CD4-positive, alpha-beta T cell treated with Interleukin-17A for 4 hours (primary cell): ENCODE results near the gene MASP1.
"Not testable (repeated sequence)": the region's sequence is repeated elsewhere in the genome, so short reads cannot be mapped to it uniquely, and the experiment has no call there.

ENCODE experiments used
- DNase-seq: peaks from one replicate; pipeline ENCODE4 v3.0.0-alpha.2; 2020; ENCODE audit warnings: mixed read lengths

Gene MASP1

DNA sequence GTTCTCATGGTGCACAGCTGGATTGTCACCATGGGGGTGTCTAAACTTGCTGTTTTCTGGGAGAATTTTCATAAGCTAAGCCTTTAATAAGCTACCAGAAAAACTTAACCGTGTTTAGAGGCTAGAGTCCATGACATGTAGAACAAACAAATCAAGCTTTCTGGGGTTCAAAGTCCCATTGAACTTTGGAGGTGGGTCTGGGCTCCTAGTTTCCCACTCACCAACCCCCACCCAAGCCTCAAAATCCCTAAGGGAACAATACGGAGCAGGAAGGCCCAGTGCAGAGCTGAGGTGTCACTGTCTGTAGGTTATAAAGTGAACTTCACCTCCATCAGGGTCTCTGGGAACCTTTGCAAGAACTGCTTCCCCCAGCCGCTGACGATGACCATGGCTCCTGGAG, 68.7 kb downstream of the MASP1 start:
- no peak for DNase-seq

- no peak for DNase-seq
Measured at GRCh38 chr3:187215460-187215859, 76.1 kb downstream of the MASP1 start.

GRCh38 chr3:187213616-187214015, 77.9 kb downstream of the MASP1 start:
- DNase-seq: no peak

DNA sequence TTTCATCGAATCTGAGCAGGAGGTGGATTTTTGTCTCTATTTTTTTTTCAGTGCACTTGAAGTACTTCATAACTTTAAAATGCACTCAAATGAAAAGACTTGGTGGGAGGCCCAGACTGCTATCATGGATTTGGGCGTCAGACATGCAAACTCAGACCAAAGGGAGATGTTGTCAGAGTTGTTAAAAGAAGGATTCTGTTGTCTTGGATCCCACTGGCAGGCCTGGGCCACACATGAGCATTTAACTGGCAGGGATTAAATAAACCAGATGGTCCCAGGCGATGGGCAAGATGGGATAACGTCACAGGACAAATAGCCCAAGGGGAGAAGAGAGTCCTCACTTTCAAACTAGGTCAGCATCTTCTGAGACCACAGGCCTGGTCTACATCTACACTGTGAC, 78.8 kb downstream of the MASP1 start:
- no peak for DNase-seq

GRCh38 chr3:187212196-187212545, 79.4 kb downstream of the MASP1 start:
- DNase-seq: no peak

- DNase-seq: no peak
Measured at GRCh38 chr3:187211532-187212195, 79.9 kb downstream of the MASP1 start.

- DNase-seq: no peak
Measured at GRCh38 chr3:187210545-187211327, 80.8 kb downstream of the MASP1 start.

GRCh38 chr3:187210091-187210490, 81.4 kb downstream of the MASP1 start:
- DNase-seq: no peak

GRCh38 chr3:187209491-187209890, 82.0 kb downstream of the MASP1 start:
- no peak for DNase-seq

- no peak for DNase-seq
Measured at GRCh38 chr3:187208159-187208558, 83.4 kb downstream of the MASP1 start.

GRCh38 chr3:187207624-187208023, 83.9 kb downstream of the MASP1 start:
- DNase-seq: no peak

DNA sequence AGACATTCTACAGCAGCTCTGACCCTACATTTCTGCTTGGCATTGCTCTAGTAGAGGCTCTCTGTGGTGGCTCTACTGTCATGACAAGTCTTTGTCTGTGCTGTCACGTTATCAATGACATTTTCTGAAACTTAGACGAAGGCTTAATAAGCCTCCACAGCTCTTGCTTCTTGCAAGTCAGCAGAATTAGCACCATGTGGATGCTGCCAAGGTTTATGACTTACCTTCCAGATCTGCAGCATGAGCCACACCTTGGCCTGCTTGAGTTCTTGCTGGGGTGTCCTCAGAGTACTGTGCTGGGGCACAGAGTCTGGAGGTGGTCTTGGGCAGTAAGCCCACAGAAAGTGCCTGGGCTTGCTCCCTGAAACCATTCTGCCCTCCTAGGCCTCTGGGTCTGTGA, 84.5 kb downstream of the MASP1 start:
- no peak for DNase-seq

- DNase-seq: no peak
Measured at GRCh38 chr3:187205683-187206082, 85.9 kb downstream of the MASP1 start.

DNA sequence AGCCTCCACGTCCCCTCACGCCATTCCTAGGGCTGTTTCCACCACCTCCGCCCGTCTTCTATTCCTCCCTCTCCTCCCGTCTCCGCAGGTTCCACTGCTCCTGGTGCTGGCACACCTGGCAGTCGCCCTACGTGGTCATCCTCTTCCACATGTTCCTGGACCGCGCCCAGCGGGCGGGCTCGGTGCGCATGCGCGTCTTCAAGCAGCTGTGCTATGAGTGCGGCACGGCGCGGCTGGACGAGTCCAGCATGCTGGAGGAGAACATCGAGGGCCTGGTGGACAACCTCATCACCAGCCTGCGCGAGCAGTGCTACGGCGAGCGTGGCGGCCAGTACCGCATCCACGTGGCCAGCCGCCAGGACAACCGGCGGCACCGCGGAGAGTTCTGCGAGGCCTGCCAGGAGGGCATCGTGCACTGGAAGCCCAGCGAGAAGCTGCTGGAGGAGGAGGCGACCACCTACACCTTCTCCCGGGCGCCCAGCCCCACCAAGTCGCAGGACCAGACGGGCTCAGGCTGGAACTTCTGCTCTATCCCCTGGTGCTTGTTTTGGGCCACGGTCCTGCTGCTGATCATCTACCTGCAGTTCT, 92.0 kb downstream of the MASP1 start:
- not testable (repeated sequence) for DNase-seq

DNA sequence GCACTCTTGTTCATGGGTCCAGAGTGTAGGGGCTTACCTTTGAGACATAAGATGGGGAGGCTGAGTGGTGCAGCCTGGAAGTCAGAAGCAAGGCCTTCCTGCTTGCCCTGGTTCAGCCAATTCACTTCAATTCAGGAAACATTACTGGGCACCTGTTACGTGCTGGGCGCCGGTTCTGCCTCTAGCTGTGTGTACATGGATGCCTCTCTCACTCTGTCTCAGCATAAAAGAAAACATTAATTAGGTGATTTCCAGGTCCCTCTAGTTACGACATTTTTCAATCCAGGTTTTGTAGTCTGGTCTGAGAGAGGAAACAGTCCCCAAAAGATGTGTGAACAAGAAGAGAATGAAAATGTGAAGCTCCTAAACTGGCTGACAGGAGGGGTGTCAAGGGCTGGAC, 93.0 kb downstream of the MASP1 start:
- DNase-seq: no peak

DNA sequence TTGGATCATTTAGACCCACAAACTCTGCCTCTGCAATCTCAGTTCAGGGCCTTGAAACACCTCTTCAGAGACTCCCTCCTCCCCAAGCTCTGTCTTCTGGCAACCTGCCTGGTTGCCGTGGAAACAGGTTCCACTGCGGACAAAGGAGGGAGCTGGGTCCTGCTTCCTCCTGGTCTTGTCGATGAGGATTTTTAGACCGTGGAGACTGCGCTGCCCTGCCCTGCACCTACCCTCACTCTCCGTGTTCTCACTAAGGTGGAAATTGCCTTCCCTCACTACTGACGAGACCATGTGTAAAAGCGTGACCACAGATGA, 94.2 kb downstream of the MASP1 start, which contains the start of gene RTP1:
TSS of gene RTP1 (plus strand) at position 152 of the 315 bp plus-strand sequence. CDS start at position 182, 30 bp downstream.
- no peak for DNase-seq

- DNase-seq: no peak
Measured at GRCh38 chr3:187196573-187197334, 94.8 kb downstream of the MASP1 start.

- DNase-seq: no peak
Measured at GRCh38 chr3:187193181-187193580, 98.4 kb downstream of the MASP1 start.

DNA sequence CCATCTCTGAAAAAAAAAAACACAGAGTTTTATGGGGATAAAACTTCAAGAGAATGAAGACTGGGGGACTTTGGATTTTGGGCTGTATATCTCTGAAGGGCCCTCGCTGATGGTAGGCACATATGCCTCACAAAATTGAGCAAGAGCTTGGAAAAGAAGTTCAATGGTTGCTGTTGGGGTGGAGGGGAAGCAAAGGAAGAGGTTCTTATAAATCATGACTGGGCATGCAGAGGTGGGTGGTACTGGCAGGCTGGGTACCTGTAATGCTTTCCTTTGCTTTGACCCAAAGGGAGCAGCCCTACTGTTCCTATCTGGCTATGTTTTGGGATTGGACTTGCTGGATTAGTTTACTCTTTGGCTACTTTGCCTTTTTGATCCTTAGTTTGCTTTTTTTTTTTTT, 100.3 kb downstream of the MASP1 start:
- DNase-seq: no peak

DNA sequence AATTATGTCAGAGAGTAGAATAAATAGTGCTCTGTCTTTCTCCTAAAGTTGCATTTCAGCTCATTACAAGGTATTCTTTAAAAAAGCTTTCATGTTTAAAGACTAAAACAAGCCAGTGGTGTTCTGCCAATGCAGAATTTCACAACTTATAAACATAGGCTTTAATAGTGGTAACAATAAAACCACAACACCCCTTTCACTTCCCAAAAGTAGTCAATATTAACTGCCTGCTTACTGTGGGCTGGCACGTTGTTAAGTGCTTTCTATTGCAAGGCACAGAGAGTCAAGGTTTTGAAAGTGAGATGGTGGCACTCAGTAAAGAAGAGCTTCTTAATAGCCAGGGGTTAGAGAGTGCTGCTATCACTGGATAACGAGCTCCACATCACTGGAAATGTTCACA, 102.6 kb downstream of the MASP1 start:
- DNase-seq: no peak

- no peak for DNase-seq
Measured at GRCh38 chr3:187186801-187187421, 104.6 kb downstream of the MASP1 start.

DNA sequence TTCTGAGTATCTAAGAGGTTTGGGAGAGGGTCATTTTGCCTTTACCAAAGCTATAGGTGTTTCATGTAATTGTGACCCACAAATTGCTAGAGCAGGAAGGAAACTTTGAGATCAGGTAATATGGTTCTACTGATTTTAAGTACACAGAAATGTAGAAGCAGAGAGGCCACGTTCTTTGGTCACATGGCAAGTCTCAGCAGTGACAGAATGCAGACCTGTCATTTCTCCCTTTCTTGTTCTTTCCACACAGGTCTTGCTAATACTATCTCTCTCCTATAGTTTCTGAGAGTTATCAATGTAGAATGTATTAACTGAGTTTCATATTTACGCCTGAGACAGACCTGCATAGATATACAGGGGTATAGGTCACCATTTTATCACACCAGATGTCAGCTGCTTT, 105.2 kb downstream of the MASP1 start:
- DNase-seq: no peak

DNA sequence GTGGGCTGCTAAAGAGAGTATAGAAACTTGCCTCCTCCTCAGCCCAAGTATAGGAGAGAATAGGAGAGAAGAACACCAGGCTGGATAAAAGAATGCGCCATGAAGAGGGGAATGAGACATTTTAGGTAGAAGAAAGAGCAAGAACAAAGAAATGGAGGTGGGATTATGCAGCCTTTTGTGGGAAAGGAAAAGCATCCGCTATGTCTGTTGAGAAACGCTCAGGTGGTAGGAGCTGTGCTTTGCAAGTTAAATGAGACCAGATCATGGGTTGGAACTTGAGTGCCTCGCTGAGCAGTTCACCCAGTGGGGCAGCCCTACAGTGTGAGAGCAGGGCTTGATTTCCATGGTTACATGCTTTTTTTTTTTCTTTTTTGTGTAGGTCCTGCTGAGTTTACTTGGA, 105.8 kb downstream of the MASP1 start:
- DNase-seq: no peak
